Islet of Langerhans (tissue), 1 donor: ENCODE data around the gene MYO5C.

Experiments
- FAIRE-seq: peaks from one replicate; lab custom pipeline; 2011; peaks lifted over from hg19 to GRCh38; lab: Jason Lieb, UNC

Gene MYO5C

DNA sequence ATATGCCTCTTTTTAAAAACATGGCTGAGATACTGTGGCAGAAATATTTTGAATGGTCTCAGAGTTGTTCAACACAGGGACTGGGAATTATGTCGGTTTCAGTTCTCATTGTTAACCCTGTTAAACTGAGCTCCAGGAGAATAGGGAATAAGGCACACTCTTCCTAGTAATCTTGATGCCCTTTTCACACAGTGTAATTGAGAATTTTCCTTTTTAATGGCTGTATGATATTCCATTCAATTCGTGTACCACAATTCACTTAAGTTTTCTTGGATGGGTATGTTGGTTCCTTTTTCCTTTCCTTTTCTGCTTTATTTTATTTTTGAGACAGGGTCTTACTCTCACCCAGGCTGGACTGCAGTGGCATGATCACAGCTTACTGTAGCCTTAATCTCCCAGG, 149.3 kb downstream of the MYO5C start:
- no peak for FAIRE-seq

DNA sequence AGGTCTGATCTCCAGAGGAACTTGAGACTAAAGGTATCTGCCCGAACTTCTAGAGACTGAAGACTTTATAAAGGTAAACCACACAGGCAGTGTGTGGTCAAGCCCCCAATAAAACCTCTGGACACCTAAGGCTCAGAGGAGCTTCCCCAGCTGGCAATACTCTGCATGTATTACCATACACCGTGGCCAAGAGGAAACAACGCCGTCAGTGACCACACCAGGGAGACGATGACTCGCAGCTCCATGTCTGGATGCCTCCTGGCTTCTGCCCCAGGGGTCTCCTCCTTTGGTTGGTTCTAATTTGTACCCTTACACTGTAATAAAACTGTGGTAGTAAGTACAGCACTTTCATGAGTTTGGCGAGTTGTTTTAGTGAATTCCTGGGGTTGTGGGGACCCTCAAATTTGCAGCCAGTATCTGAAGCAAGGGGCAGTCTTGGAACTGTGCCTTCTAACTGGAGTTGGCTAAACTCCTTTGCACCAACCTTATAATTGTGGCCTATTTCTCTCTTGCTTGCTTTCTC, 150.9 kb downstream of the MYO5C start:
- FAIRE-seq, result no peak

DNA sequence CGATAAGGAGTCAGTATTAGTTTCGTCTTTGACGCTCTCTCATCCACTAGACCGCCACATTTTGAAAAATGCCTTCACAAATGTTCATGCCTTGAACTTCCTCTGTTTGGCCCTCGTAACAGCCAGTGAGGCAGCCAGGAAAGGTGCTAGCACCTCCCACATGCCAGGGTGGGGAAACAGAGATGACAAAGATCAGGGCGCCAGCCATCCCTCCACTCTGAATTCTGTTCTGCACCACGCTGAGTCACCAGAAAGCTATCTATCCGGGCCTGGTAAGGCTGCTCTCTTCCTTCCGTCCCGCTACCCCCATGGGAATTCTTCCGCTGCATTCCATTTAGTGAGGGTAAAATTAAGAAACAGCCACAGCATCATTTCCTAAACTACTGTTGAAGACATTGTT, 151.7 kb downstream of the MYO5C start:
- FAIRE-seq, result no peak
